Neural cell (in vitro differentiated cells): Measurements from ENCODE around the gene ARHGEF40. TPM values are rescaled to one million over a fixed set of nuclear protein-coding genes. Genes with fewer than 3 reads are reported as not detected.

ENCODE experiments used
- H2AFZ ChIP-seq: fragments of 200-600, 300-800 bp; sonication (generic), shearing (Covaris generic); 2 replicates; pipeline ENCODE4 v1.6.0; 2014; ENCODE audit warnings: low read depth, mild to moderate bottlenecking, antibody characterized with exemption, low read length, moderate library complexity
- H3F3A ChIP-seq: fragments of 200-600 bp; shearing (Covaris generic); 2 replicates; pipeline ENCODE4 v1.6.1; 2016; ENCODE audit warnings: mild to moderate bottlenecking, moderate library complexity, mixed read lengths, antibody characterized with exemption, low read length; ENCODE audit not compliant: insufficient read depth, poor library complexity, severe bottlenecking
- H3K27ac ChIP-seq: fragments of 200-600, 300-800 bp; sonication (generic), shearing (Covaris generic); 2 replicates; pipeline ENCODE4 v1.5.1; 2014; ENCODE audit warnings: mild to moderate bottlenecking, low read length, moderate library complexity
- H3K27me3 ChIP-seq: fragments of 300-800, 200-600 bp; sonication (generic), shearing (Covaris generic); 2 replicates; pipeline ENCODE4 v1.6.0; 2014; ENCODE audit warnings: mild to moderate bottlenecking, low read depth, low read length, moderate library complexity; ENCODE audit not compliant: insufficient read depth
- H3K36me3 ChIP-seq: fragments of 300-800, 200-600 bp; sonication (generic), shearing (Covaris generic); 2 replicates; pipeline ENCODE4 v1.5.1; 2014; ENCODE audit warnings: mild to moderate bottlenecking, antibody characterized with exemption, low read length, moderate library complexity; ENCODE audit not compliant: insufficient read depth
- H3K4me2 ChIP-seq: fragments of 300-800, 200-600 bp; sonication (generic), shearing (Covaris generic); 2 replicates; pipeline ENCODE4 v1.6.0; 2014; ENCODE audit warnings: mild to moderate bottlenecking, low read length
- H3K4me3 ChIP-seq: fragments of 300-800, 200-600 bp; sonication (generic), shearing (Covaris generic); 2 replicates; pipeline ENCODE4 v1.5.1; 2014; ENCODE audit warnings: mild to moderate bottlenecking, low read length, moderate library complexity
- H3K79me2 ChIP-seq: fragments of 200-600 bp; shearing (Covaris generic); replicated peaks from 2 replicates; pipeline ENCODE4 v1.6.0; 2014; ENCODE audit warnings: mild to moderate bottlenecking, low read length, moderate library complexity; ENCODE audit not compliant: insufficient read depth
- H3K9ac ChIP-seq: fragments of 300-800, 200-600 bp; sonication (generic), shearing (Covaris generic); 2 replicates; pipeline ENCODE4 v1.6.1; 2016; ENCODE audit warnings: mild to moderate bottlenecking, low read length, mixed read lengths
- H3K9me2 ChIP-seq: fragments of 200-600 bp; shearing (Covaris generic); 2 replicates; pipeline ENCODE4 v1.6.1; 2016; ENCODE audit warnings: mild to moderate bottlenecking, low read length, mixed read lengths; ENCODE audit not compliant: insufficient read depth
- H3K9me3 ChIP-seq: fragments of 200-600, 300-800 bp; sonication (generic), shearing (Covaris generic); 2 replicates; pipeline ENCODE4 v1.6.1; 2016; ENCODE audit warnings: mild to moderate bottlenecking, mixed run types, low read length, moderate library complexity, mixed read lengths
- H4K20me1 ChIP-seq: fragments of 200-600 bp; shearing (Covaris generic); 2 replicates; pipeline ENCODE4 v1.6.1; 2016; ENCODE audit warnings: mild to moderate bottlenecking, mixed run types; ENCODE audit not compliant: insufficient read depth
- EP300 ChIP-seq: fragments of 450-650 bp; conservative IDR thresholded peaks from 2 replicates; pipeline ENCODE4 v1.6.1; 2014; ENCODE audit warnings: antibody characterized with exemption, mild to moderate bottlenecking, moderate library complexity; ENCODE audit not compliant: poor library complexity, severe bottlenecking
- EZH2 ChIP-seq: fragments of 200-600, 300-800 bp; shearing (Covaris generic), sonication (generic); IDR thresholded peaks from 2 replicates; pipeline ENCODE4 v1.6.1; 2014; ENCODE audit warnings: antibody characterized with exemption, low read length, borderline replicate concordance, mild to moderate bottlenecking; ENCODE audit not compliant: insufficient read depth, poor library complexity, severe bottlenecking
- MXI1 ChIP-seq: fragments of 450-650 bp; conservative IDR thresholded peaks from 2 replicates; pipeline ENCODE4 v1.6.1; 2014; ENCODE audit warnings: antibody characterized with exemption, mild to moderate bottlenecking; ENCODE audit not compliant: poor library complexity, severe bottlenecking
- POLR2AphosphoS5 ChIP-seq: IDR thresholded peaks from 2 replicates; pipeline ENCODE4 v1.6.1; 2012
- RAD21 ChIP-seq: fragments of 450-650 bp; conservative IDR thresholded peaks from 2 replicates; pipeline ENCODE4 v1.6.1; 2014; ENCODE audit warnings: antibody characterized with exemption, mild to moderate bottlenecking, moderate library complexity
- SMC3 ChIP-seq: fragments of 450-650 bp; conservative IDR thresholded peaks from 2 replicates; pipeline ENCODE4 v1.6.1; 2014; ENCODE audit warnings: antibody characterized with exemption, mild to moderate bottlenecking, moderate library complexity; ENCODE audit not compliant: poor library complexity
- TAF1 ChIP-seq: IDR thresholded peaks from 2 replicates; pipeline ENCODE4 v1.6.1; 2012; ENCODE audit warnings: low read depth
- polyA plus RNA-seq: library from polyadenylated mRNA; depleted of rRNA; stranded (reverse); fragments of >200 nt; gene quantifications from 2 replicates; pipeline ENCODE4 v1.2.3, GENCODE V29; 2014
- TF ChIP-seq, protein P1 (sequence below): fragments of 450-650 bp; IDR thresholded peaks from 2 replicates; pipeline ENCODE4 v1.5.1; 2014; ENCODE audit warnings: antibody characterized with exemption, mild to moderate bottlenecking, moderate library complexity; ENCODE audit not compliant: poor library complexity, severe bottlenecking
- TF ChIP-seq, protein P2 (sequence below): IDR thresholded peaks from 2 replicates; pipeline ENCODE4 v1.6.1; 2012; ENCODE audit warnings: borderline replicate concordance

The ARHGEF40 gene
- polyA plus RNA-seq, 1 donor from 2014 or later, result 28.9 TPM

DNA sequence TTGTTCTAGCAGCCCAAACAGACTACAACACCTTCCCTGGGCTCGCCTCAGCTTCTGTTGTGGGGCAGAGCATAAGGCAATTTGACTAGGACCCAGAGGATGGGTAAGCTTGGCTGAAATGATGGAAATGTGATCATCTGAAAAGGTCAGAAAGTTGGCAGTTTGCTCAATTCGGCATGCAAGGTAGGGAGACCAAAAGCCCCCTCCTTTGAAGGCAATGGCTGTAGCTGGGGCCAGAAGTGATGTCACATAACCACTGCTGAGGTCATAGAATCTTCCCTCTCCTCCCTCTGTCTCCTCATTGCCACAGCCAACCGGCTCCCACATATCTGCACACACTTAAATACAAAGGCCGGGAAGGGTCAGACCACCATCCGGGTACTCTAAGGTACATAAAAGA lies 40.2 kb upstream of the ARHGEF40 start, which contains the start of gene TPPP2:
Gene TPPP2 (plus strand): TSS at position 301 of the 400 bp plus-strand sequence. CDS start 365 bp downstream, outside the sequence.
- no peak for TF ChIP-seq TAF1
- no peak for TF ChIP-seq POLR2AphosphoS5
- no peak for TF ChIP-seq EP300
- no peak for TF ChIP-seq SMC3
- TF ChIP-seq, protein P1, sequence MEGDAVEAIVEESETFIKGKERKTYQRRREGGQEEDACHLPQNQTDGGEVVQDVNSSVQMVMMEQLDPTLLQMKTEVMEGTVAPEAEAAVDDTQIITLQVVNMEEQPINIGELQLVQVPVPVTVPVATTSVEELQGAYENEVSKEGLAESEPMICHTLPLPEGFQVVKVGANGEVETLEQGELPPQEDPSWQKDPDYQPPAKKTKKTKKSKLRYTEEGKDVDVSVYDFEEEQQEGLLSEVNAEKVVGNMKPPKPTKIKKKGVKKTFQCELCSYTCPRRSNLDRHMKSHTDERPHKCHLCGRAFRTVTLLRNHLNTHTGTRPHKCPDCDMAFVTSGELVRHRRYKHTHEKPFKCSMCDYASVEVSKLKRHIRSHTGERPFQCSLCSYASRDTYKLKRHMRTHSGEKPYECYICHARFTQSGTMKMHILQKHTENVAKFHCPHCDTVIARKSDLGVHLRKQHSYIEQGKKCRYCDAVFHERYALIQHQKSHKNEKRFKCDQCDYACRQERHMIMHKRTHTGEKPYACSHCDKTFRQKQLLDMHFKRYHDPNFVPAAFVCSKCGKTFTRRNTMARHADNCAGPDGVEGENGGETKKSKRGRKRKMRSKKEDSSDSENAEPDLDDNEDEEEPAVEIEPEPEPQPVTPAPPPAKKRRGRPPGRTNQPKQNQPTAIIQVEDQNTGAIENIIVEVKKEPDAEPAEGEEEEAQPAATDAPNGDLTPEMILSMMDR, result no peak
- TF ChIP-seq EZH2, result no peak
- TF ChIP-seq MXI1, result no peak
- TF ChIP-seq RAD21, result no peak
- Histone ChIP-seq H3K4me3 (no peak within 1 kb of the TSS), H3K79me2 (no peaks in the 10 kb centered on the region), H3K27ac (no peak within 1 kb of the TSS), H3K36me3 (no peaks in the 10 kb centered on the region), H2AFZ (no peak within 1 kb of the TSS), H3F3A (no peaks in the 10 kb centered on the region), H3K4me2 (no peak within 1 kb of the TSS), H3K9me2 (no peaks in the 10 kb centered on the region), H3K9ac (no peak within 1 kb of the TSS), H3K9me3 (no peaks in the 10 kb centered on the region), H3K27me3 (peaks cover 4% of the 10 kb centered on the region), H4K20me1 (no peaks in the 10 kb centered on the region)

DNA sequence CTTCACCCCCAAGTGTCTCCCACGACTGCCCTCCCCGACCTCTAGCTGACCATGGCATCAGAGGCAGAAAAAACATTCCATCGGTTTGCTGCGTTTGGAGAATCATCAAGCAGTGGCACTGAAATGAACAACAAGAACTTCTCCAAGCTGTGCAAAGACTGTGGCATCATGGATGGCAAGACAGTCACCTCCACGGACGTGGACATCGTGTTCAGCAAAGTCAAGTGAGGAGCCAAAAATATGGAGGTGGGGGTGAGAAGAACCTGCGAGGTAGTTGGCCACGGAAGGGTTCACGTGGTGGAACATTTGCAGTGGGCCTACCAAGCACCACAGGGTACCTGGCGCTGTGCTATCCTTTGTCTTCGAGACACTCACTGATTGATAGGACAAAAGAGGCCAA lies 39.6 kb upstream of the ARHGEF40 start:
- Histone ChIP-seq H3K9ac (no peak overlapping the region), H3K27ac (no peak overlapping the region), H2AFZ (no peak overlapping the region), H4K20me1 (no peaks in the 10 kb centered on the region), H3K4me2 (no peak overlapping the region), H3K36me3 (no peaks in the 10 kb centered on the region), H3K79me2 (no peaks in the 10 kb centered on the region), H3K9me3 (no peaks in the 10 kb centered on the region), H3K4me3 (no peak overlapping the region), H3F3A (no peaks in the 10 kb centered on the region), H3K9me2 (no peaks in the 10 kb centered on the region), H3K27me3 (no peaks in the 10 kb centered on the region)
- TF ChIP-seq EZH2 (no peak), POLR2AphosphoS5 (no peak), RAD21 (no peak), SMC3 (no peak), TAF1 (no peak), MXI1 (no peak), EP300 (no peak)
- TF ChIP-seq, protein P2, sequence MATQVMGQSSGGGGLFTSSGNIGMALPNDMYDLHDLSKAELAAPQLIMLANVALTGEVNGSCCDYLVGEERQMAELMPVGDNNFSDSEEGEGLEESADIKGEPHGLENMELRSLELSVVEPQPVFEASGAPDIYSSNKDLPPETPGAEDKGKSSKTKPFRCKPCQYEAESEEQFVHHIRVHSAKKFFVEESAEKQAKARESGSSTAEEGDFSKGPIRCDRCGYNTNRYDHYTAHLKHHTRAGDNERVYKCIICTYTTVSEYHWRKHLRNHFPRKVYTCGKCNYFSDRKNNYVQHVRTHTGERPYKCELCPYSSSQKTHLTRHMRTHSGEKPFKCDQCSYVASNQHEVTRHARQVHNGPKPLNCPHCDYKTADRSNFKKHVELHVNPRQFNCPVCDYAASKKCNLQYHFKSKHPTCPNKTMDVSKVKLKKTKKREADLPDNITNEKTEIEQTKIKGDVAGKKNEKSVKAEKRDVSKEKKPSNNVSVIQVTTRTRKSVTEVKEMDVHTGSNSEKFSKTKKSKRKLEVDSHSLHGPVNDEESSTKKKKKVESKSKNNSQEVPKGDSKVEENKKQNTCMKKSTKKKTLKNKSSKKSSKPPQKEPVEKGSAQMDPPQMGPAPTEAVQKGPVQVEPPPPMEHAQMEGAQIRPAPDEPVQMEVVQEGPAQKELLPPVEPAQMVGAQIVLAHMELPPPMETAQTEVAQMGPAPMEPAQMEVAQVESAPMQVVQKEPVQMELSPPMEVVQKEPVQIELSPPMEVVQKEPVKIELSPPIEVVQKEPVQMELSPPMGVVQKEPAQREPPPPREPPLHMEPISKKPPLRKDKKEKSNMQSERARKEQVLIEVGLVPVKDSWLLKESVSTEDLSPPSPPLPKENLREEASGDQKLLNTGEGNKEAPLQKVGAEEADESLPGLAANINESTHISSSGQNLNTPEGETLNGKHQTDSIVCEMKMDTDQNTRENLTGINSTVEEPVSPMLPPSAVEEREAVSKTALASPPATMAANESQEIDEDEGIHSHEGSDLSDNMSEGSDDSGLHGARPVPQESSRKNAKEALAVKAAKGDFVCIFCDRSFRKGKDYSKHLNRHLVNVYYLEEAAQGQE, result no peak
- TF ChIP-seq, protein P1, result no peak
